ENCODE measurements around the gene RXRB. TPM values are rescaled to one million over a fixed set of nuclear protein-coding genes. Genes with fewer than 3 reads are reported as not detected.

Gene RXRB
- polyA plus RNA-seq, 1 of the 3 experiments (the other 2 are of a cell fraction) = 45.8 TPM

DNA sequence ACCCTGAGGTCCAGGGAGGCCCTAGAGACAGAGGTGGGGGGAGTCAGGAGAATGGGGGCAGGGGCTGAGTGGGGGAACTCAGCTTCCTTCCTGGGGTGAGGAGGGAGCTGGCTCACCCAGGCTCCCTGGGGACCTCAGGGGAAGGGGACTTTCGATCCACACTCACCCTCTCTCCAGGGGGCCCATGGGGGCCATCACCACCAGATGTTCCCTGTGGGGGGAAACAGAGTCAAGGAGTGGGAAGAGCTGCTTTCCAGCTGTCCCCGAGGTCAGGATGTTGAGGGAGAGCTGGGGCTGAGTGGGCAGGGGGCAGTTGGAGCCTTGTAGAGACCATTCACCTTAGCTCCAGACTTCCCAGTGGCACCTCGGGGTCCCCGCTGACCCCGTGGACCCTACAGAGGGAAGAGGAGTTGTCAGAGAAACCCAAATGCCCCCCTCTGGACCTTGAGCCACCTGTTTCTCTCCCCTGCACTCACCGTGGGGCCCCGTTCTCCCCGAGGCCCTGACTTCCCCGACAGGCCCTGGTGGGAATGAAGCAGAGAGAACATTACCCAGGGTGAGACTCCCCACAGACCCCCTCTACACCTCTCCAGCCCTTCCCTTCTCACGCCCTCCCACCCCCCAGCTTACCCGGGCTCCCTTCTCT is 26.8 kb downstream of the RXRB start:
- TF ChIP-seq GABPA (IDR thresholded peaks at IDR 0.05; ENCODE audit: low read depth) (no peak), RXRA (IDR thresholded peaks at IDR 0.05; ENCODE audit: borderline replicate concordance, low read depth) (no peak), FOXJ3 (CRISPR knock-in tag; IDR thresholded peaks at IDR 0.05) (no peak), NRF1 (IDR thresholded peaks at IDR 0.05; ENCODE audit: low read depth, low read length) (no peak), EZH2phosphoT487 (IDR thresholded peaks at IDR 0.05; ENCODE audit: borderline replicate concordance, low read depth) (no peak), CHD2 (IDR thresholded peaks at IDR 0.05; ENCODE audit: low read length, partially characterized antibody) (no peak), TEAD4 (IDR thresholded peaks at IDR 0.05; ENCODE audit: borderline replicate concordance, insufficient read depth) (no peak)
- TF ChIP-seq, protein P1, sequence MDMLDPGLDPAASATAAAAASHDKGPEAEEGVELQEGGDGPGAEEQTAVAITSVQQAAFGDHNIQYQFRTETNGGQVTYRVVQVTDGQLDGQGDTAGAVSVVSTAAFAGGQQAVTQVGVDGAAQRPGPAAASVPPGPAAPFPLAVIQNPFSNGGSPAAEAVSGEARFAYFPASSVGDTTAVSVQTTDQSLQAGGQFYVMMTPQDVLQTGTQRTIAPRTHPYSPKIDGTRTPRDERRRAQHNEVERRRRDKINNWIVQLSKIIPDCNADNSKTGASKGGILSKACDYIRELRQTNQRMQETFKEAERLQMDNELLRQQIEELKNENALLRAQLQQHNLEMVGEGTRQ (IDR thresholded peaks at IDR 0.05; ENCODE audit: borderline replicate concordance, low read depth, low read length) = no peak
- TF ChIP-seq, protein P2, sequence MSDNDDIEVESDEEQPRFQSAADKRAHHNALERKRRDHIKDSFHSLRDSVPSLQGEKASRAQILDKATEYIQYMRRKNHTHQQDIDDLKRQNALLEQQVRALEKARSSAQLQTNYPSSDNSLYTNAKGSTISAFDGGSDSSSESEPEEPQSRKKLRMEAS (IDR thresholded peaks at IDR 0.05; ENCODE audit: low read depth) = no peak
- Histone ChIP-seq H3K9me3 (no peaks in the 10 kb centered on the region), H3K4me1 (ENCODE audit: control insufficient read depth in 1 of 2, insufficient read depth in 2 of 2, low read depth in 1 of 2, low read length in 1 of 2) (peaks cover 0 to 3% of the 10 kb centered on the region in 2 experiments; a peak in 1 of 4 replicates), H4K20me1 (ENCODE audit: insufficient read depth) (no peaks in the 10 kb centered on the region), H3K36me3 (replicated peaks in 1 of 2; ENCODE audit: control insufficient read depth in 1 of 2, insufficient read depth in 2 of 2, low read length in 1 of 2) (no peaks in the 10 kb centered on the region), H2AFZ (ENCODE audit: low read depth) (no peak overlapping the region), H3K27ac (ENCODE audit: low read depth in 2 of 2, low read length in 1 of 2) (no peak overlapping the region), H3K9me2 (no peaks in the 10 kb centered on the region), H3F3A (replicated peaks; ENCODE audit: insufficient read depth) (no peaks in the 10 kb centered on the region), H3K9ac (no peak overlapping the region), H3K4me3 (ENCODE audit: low read depth in 2 of 2, low read length in 1 of 2) (no peak overlapping the region), H3K4me2 (no peak overlapping the region), H3K27me3 (ENCODE audit: insufficient read depth) (no peaks in the 10 kb centered on the region), H3K79me2 (ENCODE audit: insufficient read depth) (no peaks in the 10 kb centered on the region)
- no peak for DNase-seq
- 47% methylated on average over 6 of the region's 11 CpGs for WGBS (ENCODE audit: low lambda C conversion rate)
- POLR2A ChIA-PET = interaction anchor here (0.7 kb wide), 1 partner anchor 1499 kb away, joined by 6 read pairs; no protein-coding TSS in a partner anchor
- CTCF ChIA-PET = interaction anchor here (0.6 to 4.6 kb wide), 5 partner anchors 11 to 159 kb away, joined by 3 to 34 read pairs (median 17); no protein-coding TSS in a partner anchor

DNA sequence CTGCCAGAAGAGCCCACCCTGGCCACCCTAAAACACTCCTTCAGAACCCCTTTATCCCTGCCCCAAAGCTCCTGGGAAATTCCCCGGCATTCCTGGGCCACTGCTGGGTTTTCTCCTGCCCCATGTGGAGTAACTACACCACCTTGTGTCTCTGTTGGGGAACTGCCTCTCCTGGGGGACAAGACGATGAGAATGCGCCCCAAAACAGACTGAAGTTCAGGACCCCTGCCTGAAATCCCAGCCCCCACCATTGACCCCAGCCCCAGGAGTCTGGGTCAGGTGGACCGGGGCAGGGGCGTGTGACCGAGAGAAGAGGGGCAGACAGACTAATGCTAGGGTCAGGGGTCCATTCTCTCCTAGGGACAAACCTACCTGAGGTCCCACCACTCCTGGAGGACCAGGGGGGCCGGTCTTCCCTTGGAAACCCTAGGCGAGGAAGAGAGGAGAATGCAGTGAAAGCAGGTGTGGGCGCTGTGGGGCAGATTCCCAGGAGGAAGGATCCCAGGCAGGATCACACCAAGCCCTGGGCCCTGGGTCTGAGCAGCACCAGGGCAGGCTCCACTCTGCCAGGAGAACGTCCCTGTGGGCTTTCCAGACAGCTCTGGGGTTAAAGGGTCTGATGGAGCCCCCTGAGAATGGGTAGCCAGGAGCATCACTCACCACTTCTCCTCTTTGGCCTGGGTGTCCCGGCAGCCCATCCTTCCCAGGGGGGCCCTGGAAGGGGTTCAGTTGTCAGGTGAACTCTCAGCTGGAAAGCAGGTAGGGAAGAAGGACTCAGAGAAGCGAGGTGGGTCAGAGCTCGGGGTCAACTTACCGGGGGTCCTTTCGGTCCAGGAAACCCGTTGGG is 27.6 kb downstream of the RXRB start:
- WGBS (ENCODE audit: low lambda C conversion rate) = 43% methylated on average over 14 of the region's 16 CpGs
- Histone ChIP-seq H4K20me1 (ENCODE audit: insufficient read depth) (no peaks in the 10 kb centered on the region), H3K27ac (ENCODE audit: low read depth in 2 of 2, low read length in 1 of 2) (no peak overlapping the region), H3K27me3 (ENCODE audit: insufficient read depth) (no peaks in the 10 kb centered on the region), H3K4me3 (ENCODE audit: low read depth in 2 of 2, low read length in 1 of 2) (no peak overlapping the region), H3K4me2 (no peak overlapping the region), H3F3A (replicated peaks; ENCODE audit: insufficient read depth) (no peaks in the 10 kb centered on the region), H2AFZ (ENCODE audit: low read depth) (no peak overlapping the region), H3K36me3 (replicated peaks in 1 of 2; ENCODE audit: control insufficient read depth in 1 of 2, insufficient read depth in 2 of 2, low read length in 1 of 2) (no peaks in the 10 kb centered on the region), H3K4me1 (ENCODE audit: control insufficient read depth in 1 of 2, insufficient read depth in 2 of 2, low read depth in 1 of 2, low read length in 1 of 2) (peaks cover 0 to 3% of the 10 kb centered on the region in 2 experiments; a peak in 1 of 4 replicates), H3K9me3 (no peaks in the 10 kb centered on the region), H3K9me2 (no peaks in the 10 kb centered on the region), H3K9ac (no peak overlapping the region), H3K79me2 (ENCODE audit: insufficient read depth) (no peaks in the 10 kb centered on the region)
- no peak for DNase-seq
- ChIA-PET CTCF (interaction anchor here (0.6 to 4.6 kb wide), 12 partner anchors 10 to 158 kb away, joined by 3 to 34 read pairs (median 4); no protein-coding TSS in a partner anchor), POLR2A (interaction anchor here (0.7 kb wide), 1 partner anchor 1498 kb away, joined by 6 read pairs; no protein-coding TSS in a partner anchor)
- TF ChIP-seq RCOR1 (IDR thresholded peaks at IDR 0.05; ENCODE audit: low read length) (no peak), RAD21 (IDR thresholded peaks at IDR 0.05; ENCODE audit: low read length) (peak; percentile 60), CHD2 (IDR thresholded peaks at IDR 0.05; ENCODE audit: low read length, partially characterized antibody) (no peak), EP300 (IDR thresholded peaks at IDR 0.05; ENCODE audit: borderline replicate concordance in 1 of 2, low read depth in 1 of 2, low read length in 1 of 2) (no peak), TCF12 (IDR thresholded peaks at IDR 0.05) (no peak), MEF2A (IDR thresholded peaks at IDR 0.05; ENCODE audit: borderline replicate concordance, low read depth) (no peak), SMC3 (IDR thresholded peaks at IDR 0.05; ENCODE audit: low read depth, low read length) (peak; percentile 10; the same call in 1 of the 2 replicates)
- TF ChIP-seq, protein P3, sequence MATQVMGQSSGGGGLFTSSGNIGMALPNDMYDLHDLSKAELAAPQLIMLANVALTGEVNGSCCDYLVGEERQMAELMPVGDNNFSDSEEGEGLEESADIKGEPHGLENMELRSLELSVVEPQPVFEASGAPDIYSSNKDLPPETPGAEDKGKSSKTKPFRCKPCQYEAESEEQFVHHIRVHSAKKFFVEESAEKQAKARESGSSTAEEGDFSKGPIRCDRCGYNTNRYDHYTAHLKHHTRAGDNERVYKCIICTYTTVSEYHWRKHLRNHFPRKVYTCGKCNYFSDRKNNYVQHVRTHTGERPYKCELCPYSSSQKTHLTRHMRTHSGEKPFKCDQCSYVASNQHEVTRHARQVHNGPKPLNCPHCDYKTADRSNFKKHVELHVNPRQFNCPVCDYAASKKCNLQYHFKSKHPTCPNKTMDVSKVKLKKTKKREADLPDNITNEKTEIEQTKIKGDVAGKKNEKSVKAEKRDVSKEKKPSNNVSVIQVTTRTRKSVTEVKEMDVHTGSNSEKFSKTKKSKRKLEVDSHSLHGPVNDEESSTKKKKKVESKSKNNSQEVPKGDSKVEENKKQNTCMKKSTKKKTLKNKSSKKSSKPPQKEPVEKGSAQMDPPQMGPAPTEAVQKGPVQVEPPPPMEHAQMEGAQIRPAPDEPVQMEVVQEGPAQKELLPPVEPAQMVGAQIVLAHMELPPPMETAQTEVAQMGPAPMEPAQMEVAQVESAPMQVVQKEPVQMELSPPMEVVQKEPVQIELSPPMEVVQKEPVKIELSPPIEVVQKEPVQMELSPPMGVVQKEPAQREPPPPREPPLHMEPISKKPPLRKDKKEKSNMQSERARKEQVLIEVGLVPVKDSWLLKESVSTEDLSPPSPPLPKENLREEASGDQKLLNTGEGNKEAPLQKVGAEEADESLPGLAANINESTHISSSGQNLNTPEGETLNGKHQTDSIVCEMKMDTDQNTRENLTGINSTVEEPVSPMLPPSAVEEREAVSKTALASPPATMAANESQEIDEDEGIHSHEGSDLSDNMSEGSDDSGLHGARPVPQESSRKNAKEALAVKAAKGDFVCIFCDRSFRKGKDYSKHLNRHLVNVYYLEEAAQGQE (IDR thresholded peaks at IDR 0.05; ENCODE audit: low read depth, low read length) = no peak
- TF ChIP-seq, protein P4, sequence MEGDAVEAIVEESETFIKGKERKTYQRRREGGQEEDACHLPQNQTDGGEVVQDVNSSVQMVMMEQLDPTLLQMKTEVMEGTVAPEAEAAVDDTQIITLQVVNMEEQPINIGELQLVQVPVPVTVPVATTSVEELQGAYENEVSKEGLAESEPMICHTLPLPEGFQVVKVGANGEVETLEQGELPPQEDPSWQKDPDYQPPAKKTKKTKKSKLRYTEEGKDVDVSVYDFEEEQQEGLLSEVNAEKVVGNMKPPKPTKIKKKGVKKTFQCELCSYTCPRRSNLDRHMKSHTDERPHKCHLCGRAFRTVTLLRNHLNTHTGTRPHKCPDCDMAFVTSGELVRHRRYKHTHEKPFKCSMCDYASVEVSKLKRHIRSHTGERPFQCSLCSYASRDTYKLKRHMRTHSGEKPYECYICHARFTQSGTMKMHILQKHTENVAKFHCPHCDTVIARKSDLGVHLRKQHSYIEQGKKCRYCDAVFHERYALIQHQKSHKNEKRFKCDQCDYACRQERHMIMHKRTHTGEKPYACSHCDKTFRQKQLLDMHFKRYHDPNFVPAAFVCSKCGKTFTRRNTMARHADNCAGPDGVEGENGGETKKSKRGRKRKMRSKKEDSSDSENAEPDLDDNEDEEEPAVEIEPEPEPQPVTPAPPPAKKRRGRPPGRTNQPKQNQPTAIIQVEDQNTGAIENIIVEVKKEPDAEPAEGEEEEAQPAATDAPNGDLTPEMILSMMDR (IDR thresholded peaks at IDR 0.05) = peak; percentile 54

Data from SK-N-SH (cell line).